ENCODE results near the gene EARS2. TPM values are rescaled to one million over a fixed set of nuclear protein-coding genes. Genes with fewer than 3 reads are reported as not detected.
A peak's percentile ranks its signal among the peaks of the same experiment; 100 is the strongest.

Gene EARS2
- total RNA-seq, 1 experiment from 2014 or later: 38.9 TPM

- DNase-seq (ENCODE audit: low spot score): no peak
- no peaks in the 10 kb centered on the region for H3K9me3 ChIP-seq (ENCODE audit: low read depth, low read length, poor library complexity, severe bottlenecking)
- H3K27me3 ChIP-seq (replicated peaks; ENCODE audit: insufficient read depth, low read depth, low read length, poor library complexity): no peaks in the 10 kb centered on the region
- ChIA-PET CTCF (no interaction called here), POLR2A (ENCODE audit: low non-redundant PET) (no interaction called here)
- intact Hi-C loops (cut with micrococcal nuclease; ENCODE audit: unreplicated experiment): no loop called here
- TF ChIP-seq EZH2 (IDR thresholded peaks at IDR 0.05; ENCODE audit: borderline replicate concordance, low read depth, low read length, poor library complexity, severe bottlenecking): no peak
- TF ChIP-seq CTCF (conservative IDR thresholded peaks at IDR 0.05; ENCODE audit: low read depth, low read length): no peak
- peaks cover 6% of the 10 kb centered on the region for H3K36me3 ChIP-seq (ENCODE audit: insufficient read depth, low read length, poor library complexity, severe bottlenecking)
- H3K4me3 ChIP-seq (ENCODE audit: low read depth, low read length, poor library complexity, severe bottlenecking): no peak overlapping the region
- no peak overlapping the region for H3K27ac ChIP-seq (ENCODE audit: low read depth, low read length, poor library complexity, severe bottlenecking)
- BruUV-seq (replicated peaks): no TSS peak
- peaks cover 20% of the 10 kb centered on the region for H3K4me1 ChIP-seq (ENCODE audit: insufficient read depth, low read length, poor library complexity, severe bottlenecking)
Measured at GRCh38 chr16:23500862-23501225, 56.3 kb downstream of the EARS2 start.

GRCh38 chr16:23500212-23500861 is 56.8 kb downstream of the EARS2 start:
- Histone ChIP-seq H3K9me3 (ENCODE audit: low read depth, low read length, poor library complexity, severe bottlenecking) (no peaks in the 10 kb centered on the region), H3K4me3 (ENCODE audit: low read depth, low read length, poor library complexity, severe bottlenecking) (no peak overlapping the region), H3K27ac (ENCODE audit: low read depth, low read length, poor library complexity, severe bottlenecking) (peak overlapping the region; percentile 29), H3K4me1 (ENCODE audit: insufficient read depth, low read length, poor library complexity, severe bottlenecking) (peaks cover 15% of the 10 kb centered on the region), H3K27me3 (replicated peaks; ENCODE audit: insufficient read depth, low read depth, low read length, poor library complexity) (no peaks in the 10 kb centered on the region), H3K36me3 (ENCODE audit: insufficient read depth, low read length, poor library complexity, severe bottlenecking) (peaks cover 11% of the 10 kb centered on the region)
- POLR2A ChIA-PET (ENCODE audit: low non-redundant PET): no interaction called here
- no peak for TF ChIP-seq CTCF (conservative IDR thresholded peaks at IDR 0.05; ENCODE audit: low read depth, low read length)
- no peak for TF ChIP-seq EZH2 (IDR thresholded peaks at IDR 0.05; ENCODE audit: borderline replicate concordance, low read depth, low read length, poor library complexity, severe bottlenecking)
- DNase-seq (ENCODE audit: low spot score): no peak
- intact Hi-C loops (cut with micrococcal nuclease; ENCODE audit: unreplicated experiment): no loop called here
- BruUV-seq (replicated peaks): no TSS peak
- CTCF ChIA-PET: no interaction called here

- H3K36me3 ChIP-seq (ENCODE audit: insufficient read depth, low read length, poor library complexity, severe bottlenecking): peaks cover 15% of the 10 kb centered on the region
- H3K27me3 ChIP-seq (replicated peaks; ENCODE audit: insufficient read depth, low read depth, low read length, poor library complexity): no peaks in the 10 kb centered on the region
- H3K27ac ChIP-seq (ENCODE audit: low read depth, low read length, poor library complexity, severe bottlenecking): peak overlapping the region; percentile 29
- intact Hi-C loops (cut with micrococcal nuclease; ENCODE audit: unreplicated experiment): no loop called here
- H3K9me3 ChIP-seq (ENCODE audit: low read depth, low read length, poor library complexity, severe bottlenecking): no peaks in the 10 kb centered on the region
- DNase-seq (ENCODE audit: low spot score): no peak
- TF ChIP-seq CTCF (conservative IDR thresholded peaks at IDR 0.05; ENCODE audit: low read depth, low read length): no peak
- TF ChIP-seq EZH2 (IDR thresholded peaks at IDR 0.05; ENCODE audit: borderline replicate concordance, low read depth, low read length, poor library complexity, severe bottlenecking): no peak
- H3K4me1 ChIP-seq (ENCODE audit: insufficient read depth, low read length, poor library complexity, severe bottlenecking): peaks cover 10% of the 10 kb centered on the region
- BruUV-seq (replicated peaks): no TSS peak
- ChIA-PET CTCF (no interaction called here), POLR2A (ENCODE audit: low non-redundant PET) (no interaction called here)
- H3K4me3 ChIP-seq (ENCODE audit: low read depth, low read length, poor library complexity, severe bottlenecking): no peak overlapping the region
Measured at GRCh38 chr16:23499801-23500200, 57.3 kb downstream of the EARS2 start.
